OCI-LY7 (cell line): ENCODE results near the gene MT1A. TPM values are rescaled to one million over a fixed set of nuclear protein-coding genes. Genes with fewer than 3 reads are reported as not detected.

Experiments used
- BruUV-seq: library from RNA; stranded (reverse); fragments of 400-500 nt; replicated peaks from 2 replicates; lab custom pipeline; 2021; lab: Mats Ljungman, UMichigan
- CTCF ChIA-PET: fragments of 300-600 bp; sonication (Branson Sonifier 250); formaldehyde crosslinking; loops from one replicate; lab custom pipeline; 2022; ENCODE audit warnings: antibody characterized with exemption; ENCODE audit not compliant: unreplicated experiment; lab: Charles Lee
- POLR2A ChIA-PET: fragments of 300-600 bp; sonication (Branson Sonifier 250); formaldehyde crosslinking; loops from one replicate; lab custom pipeline; 2022; ENCODE audit warnings: antibody characterized with exemption; lab: Charles Lee
- DNase-seq: peaks from one replicate; pipeline ENCODE4 v3.0.0-alpha.2; 2015; ENCODE audit warnings: low spot score
- H2AFZ ChIP-seq: fragments of 200-600 bp; sonication (generic), shearing (Covaris generic); 2 replicates; pipeline ENCODE4 v1.6.1; 2014; ENCODE audit warnings: mild to moderate bottlenecking, antibody characterized with exemption, low read length, moderate library complexity
- H3K27ac ChIP-seq: fragments of 200-600 bp; sonication (generic); 2 replicates; pipeline ENCODE4 v1.5.1; 2014; ENCODE audit warnings: mixed run types, low read depth, mild to moderate bottlenecking, moderate library complexity, low read length, inconsistent platforms; ENCODE audit not compliant: poor library complexity, severe bottlenecking
- H3K36me3 ChIP-seq: fragments of 200-600 bp; sonication (generic); 2 replicates; pipeline ENCODE4 v1.6.1; 2014; ENCODE audit warnings: mild to moderate bottlenecking, antibody characterized with exemption, low read length, moderate library complexity, mixed read lengths; ENCODE audit not compliant: insufficient read depth
- H3K4me1 ChIP-seq: fragments of 200-600 bp; sonication (generic); 2 replicates; pipeline ENCODE4 v1.5.1; 2014; ENCODE audit warnings: mild to moderate bottlenecking, low read length; ENCODE audit not compliant: insufficient read depth, poor library complexity, severe bottlenecking
- H3K4me2 ChIP-seq: fragments of 200-600 bp; sonication (generic); 2 replicates; pipeline ENCODE4 v1.6.1; 2014; ENCODE audit warnings: mild to moderate bottlenecking, low read length
- H3K4me3 ChIP-seq: fragments of 200-600 bp; sonication (generic); 2 replicates; pipeline ENCODE4 v1.5.1; 2014; ENCODE audit warnings: mild to moderate bottlenecking, low read depth, low read length; ENCODE audit not compliant: poor library complexity, severe bottlenecking
- H3K79me2 ChIP-seq: fragments of 200-600 bp; sonication (generic); 2 replicates; pipeline ENCODE4 v1.6.1; 2016; ENCODE audit warnings: low read depth, mild to moderate bottlenecking, low read length, moderate library complexity, mixed read lengths; ENCODE audit not compliant: insufficient read depth
- H3K9me2 ChIP-seq: fragments of 200-600 bp; sonication (generic); 2 replicates; pipeline ENCODE4 v1.6.1; 2016; ENCODE audit warnings: mild to moderate bottlenecking, low read length, mixed read lengths; ENCODE audit not compliant: insufficient read depth
- H3K9me3 ChIP-seq: fragments of 200-600 bp; sonication (generic); 2 replicates; pipeline ENCODE4 v1.6.1; 2014; ENCODE audit warnings: mild to moderate bottlenecking, mixed run types, low read length, mixed read lengths
- H4K20me1 ChIP-seq: fragments of 200-600 bp; sonication (generic); 2 replicates; pipeline ENCODE4 v1.6.1; 2014; ENCODE audit warnings: mild to moderate bottlenecking, antibody characterized with exemption, low read length, moderate library complexity, mixed read lengths; ENCODE audit not compliant: insufficient read depth
- EZH2phosphoT487 ChIP-seq: fragments of 200-600 bp; sonication (generic); IDR thresholded peaks from 2 replicates; pipeline ENCODE4 v1.6.1; 2018; ENCODE audit warnings: low read depth, borderline replicate concordance, mild to moderate bottlenecking, mixed run types, antibody characterized with exemption, low read length, moderate library complexity, mixed read lengths
- intact Hi-C: fragments of 100-400 bp; cut with micrococcal nuclease; formaldehyde crosslinking; loops from one replicate; pipeline ENCODE4 v1.10.0; 2022; ENCODE audit not compliant: unreplicated experiment
- total RNA-seq, 2 experiments: library from RNA; depleted of rRNA in 1 of 2; stranded (reverse); fragments of >200 nt in 1 of 2; shearing (Covaris generic) in 1 of 2; gene quantifications; 2 replicates each; pipeline ENCODE4 v1.2.3, GENCODE V29; 2014 to 2022
- TF ChIP-seq, protein P1 (sequence below): fragments of 200-600 bp; sonication (generic); conservative IDR thresholded peaks from 2 replicates; pipeline ENCODE4 v1.5.1; 2014; ENCODE audit warnings: mild to moderate bottlenecking, antibody characterized with exemption, low read length, moderate library complexity, mixed read lengths

MT1A gene
- total RNA-seq, 2 experiments from 2014 or later = not detected

GRCh38 chr16:56617212-56618085 is 21.0 kb upstream of the MT1A start:
- no TSS peak for BruUV-seq
- H4K20me1 ChIP-seq = no peaks in the 10 kb centered on the region
- H3K9me2 ChIP-seq = no peaks in the 10 kb centered on the region

GRCh38 chr16:56618138-56618537 is 20.3 kb upstream of the MT1A start:
- Histone ChIP-seq H3K79me2 (no peaks in the 10 kb centered on the region), H2AFZ (no peak overlapping the region), H3K9me3 (no peaks in the 10 kb centered on the region), H3K4me3 (no peak overlapping the region), H4K20me1 (no peaks in the 10 kb centered on the region), H3K4me1 (peaks cover under 1% of the 10 kb centered on the region), H3K27ac (no peak overlapping the region), H3K9me2 (no peaks in the 10 kb centered on the region), H3K4me2 (no peak overlapping the region), H3K36me3 (no peaks in the 10 kb centered on the region)
- TF ChIP-seq, protein P1, sequence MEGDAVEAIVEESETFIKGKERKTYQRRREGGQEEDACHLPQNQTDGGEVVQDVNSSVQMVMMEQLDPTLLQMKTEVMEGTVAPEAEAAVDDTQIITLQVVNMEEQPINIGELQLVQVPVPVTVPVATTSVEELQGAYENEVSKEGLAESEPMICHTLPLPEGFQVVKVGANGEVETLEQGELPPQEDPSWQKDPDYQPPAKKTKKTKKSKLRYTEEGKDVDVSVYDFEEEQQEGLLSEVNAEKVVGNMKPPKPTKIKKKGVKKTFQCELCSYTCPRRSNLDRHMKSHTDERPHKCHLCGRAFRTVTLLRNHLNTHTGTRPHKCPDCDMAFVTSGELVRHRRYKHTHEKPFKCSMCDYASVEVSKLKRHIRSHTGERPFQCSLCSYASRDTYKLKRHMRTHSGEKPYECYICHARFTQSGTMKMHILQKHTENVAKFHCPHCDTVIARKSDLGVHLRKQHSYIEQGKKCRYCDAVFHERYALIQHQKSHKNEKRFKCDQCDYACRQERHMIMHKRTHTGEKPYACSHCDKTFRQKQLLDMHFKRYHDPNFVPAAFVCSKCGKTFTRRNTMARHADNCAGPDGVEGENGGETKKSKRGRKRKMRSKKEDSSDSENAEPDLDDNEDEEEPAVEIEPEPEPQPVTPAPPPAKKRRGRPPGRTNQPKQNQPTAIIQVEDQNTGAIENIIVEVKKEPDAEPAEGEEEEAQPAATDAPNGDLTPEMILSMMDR = no peak
- TF ChIP-seq EZH2phosphoT487 = no peak
- CTCF ChIA-PET = no interaction called here
- BruUV-seq = no TSS peak
- POLR2A ChIA-PET = interaction anchor here (1.0 kb wide), 1 partner anchor 45 kb away, joined by 4 read pairs; no protein-coding TSS in a partner anchor
- intact Hi-C loops = no loop called here
- no peak for DNase-seq

More at GRCh38 chr16:56617212-56618085, 21.0 kb upstream of the MT1A start:
- no peak overlapping the region for H3K27ac ChIP-seq
- no peak overlapping the region for H3K4me3 ChIP-seq
- H3K79me2 ChIP-seq = no peaks in the 10 kb centered on the region
- ChIA-PET POLR2A (no interaction called here), CTCF (no interaction called here)
- H3K4me1 ChIP-seq = no peaks in the 10 kb centered on the region
- intact Hi-C loops = no loop called here
- H3K4me2 ChIP-seq = no peak overlapping the region
- H3K9me3 ChIP-seq = no peaks in the 10 kb centered on the region
- no peaks in the 10 kb centered on the region for H3K36me3 ChIP-seq
- TF ChIP-seq EZH2phosphoT487 = no peak
- TF ChIP-seq, protein P1 = no peak
- H2AFZ ChIP-seq = no peak overlapping the region
- no peak for DNase-seq
